Aorta (tissue), 5 donors: ENCODE data around the gene FAM131B. TPM values are rescaled to one million over a fixed set of nuclear protein-coding genes. Genes with fewer than 3 reads are reported as not detected.
A peak's percentile ranks its signal among the peaks of the same experiment; 100 is the strongest.

ENCODE experiments used
- ATAC-seq: fragments of 200-7000 bp; cut with Tn5 transposase; one replicate; pipeline ENCODE4 v1.9.1; 2022; ENCODE audit warnings: moderate library complexity; ENCODE audit not compliant: low FRiP score
- DNase-seq, 2 donors: peaks; one replicate each; pipeline ENCODE4 v3.0.0-alpha.2; 2020
- H3K27ac ChIP-seq, 2 donors: one replicate each; pipeline ENCODE4 v1.5.1; 2013; ENCODE audit warnings: low read length in 2 of 2, mild to moderate bottlenecking in 2 of 2, moderate library complexity in 2 of 2, control low read depth in 1 of 2, inconsistent platforms in 1 of 2, low read depth in 1 of 2
- H3K27me3 ChIP-seq, 2 donors: one replicate each; pipeline ENCODE4 v1.6.1; 2013; ENCODE audit warnings: control low read depth in 1 of 2, low read length in 1 of 2, mild to moderate bottlenecking in 1 of 2, moderate library complexity in 1 of 2; ENCODE audit not compliant: insufficient read depth in 2 of 2, control insufficient read depth in 1 of 2
- H3K36me3 ChIP-seq, 2 donors: one replicate each; pipeline ENCODE4 v1.6.1; 2013; ENCODE audit warnings: control low read depth in 1 of 2, low read length in 1 of 2, mild to moderate bottlenecking in 1 of 2; ENCODE audit not compliant: insufficient read depth in 2 of 2, control insufficient read depth in 1 of 2
- H3K4me1 ChIP-seq, 2 donors: one replicate each; pipeline ENCODE4 v1.6.1; 2013; ENCODE audit warnings: low read length in 2 of 2, control low read depth in 1 of 2, mild to moderate bottlenecking in 1 of 2, moderate library complexity in 1 of 2; ENCODE audit not compliant: insufficient read depth in 2 of 2, control insufficient read depth in 1 of 2
- H3K4me3 ChIP-seq, 2 donors: one replicate each; pipeline ENCODE4 v1.5.1; 2013; ENCODE audit warnings: low read length in 2 of 2, control low read depth in 1 of 2, mild to moderate bottlenecking in 1 of 2
- H3K9me3 ChIP-seq: one replicate; pipeline ENCODE4 v1.6.1; 2013; ENCODE audit warnings: mild to moderate bottlenecking, low read length; ENCODE audit not compliant: control insufficient read depth
- WGBS, 2 donors: extraction: QIAGEN DNeasy Blood & Tissue Kit; methylation state at CpG; one replicate each; pipeline ENCODE4 v1.1.7; 2013; 5-methylcytosine and 5-hydroxymethylcytosine counted together
- intact Hi-C, 2 donors: fragments of 100-400 bp; cut with DNase I; formaldehyde crosslinking; loops; one replicate each; pipeline versions ENCODE4 v1.14.2 to v1.15.0; 2022
- polyA plus RNA-seq, 2 donors: library from polyadenylated mRNA; stranded (reverse); fragments of 200-250 nt; gene quantifications; one replicate each; pipeline ENCODE4 v1.2.3, GENCODE V29; 2013
- total RNA-seq, 2 donors: library from RNA; stranded (reverse); fragmentation: NEBNext Ultra II Directional; extraction: Animal tissue kit (Norgen Biotek cat#: 25700); gene quantifications; one replicate each; pipeline ENCODE4 v1.2.1, GENCODE V29; 2021
- donor health status: healthy with polysubstance abuse.
- donor health status: Bipolar disorder and iron deficiency.
- donor health status: DM: no; HTN: no; CAD: no.
- donor health status: DM: no; HTN: no; CAD: no.
- donor health status: DM: yes; HTN: yes; CAD: no.

The FAM131B gene
- total and polyA plus RNA-seq, 4 donors = 0.41 to 3.8 (median 1.9) TPM

GRCh38 chr7:143355450-143356385, 6.8 kb downstream of the FAM131B start:
- Histone ChIP-seq H3K4me3 (no peak overlapping the region), H3K27ac (no peak overlapping the region), H3K36me3 (no peaks in the 10 kb centered on the region), H3K9me3 (no peaks in the 10 kb centered on the region), H3K4me1 (no peaks in the 10 kb centered on the region), H3K27me3 (no peaks in the 10 kb centered on the region)
- no peak for ATAC-seq
- intact Hi-C loops = no loop called here
- DNase-seq = no peak
- 92 to 93% methylated on average over 16 of the region's 16 CpGs for WGBS, 2 donors

GRCh38 chr7:143354965-143355364, 7.5 kb downstream of the FAM131B start:
- 89 to 90% methylated on average over 8 of the region's 8 CpGs for WGBS, 2 donors
- Histone ChIP-seq H3K9me3 (no peaks in the 10 kb centered on the region), H3K36me3 (no peaks in the 10 kb centered on the region), H3K4me3 (no peak overlapping the region), H3K27me3 (no peaks in the 10 kb centered on the region), H3K27ac (no peak overlapping the region), H3K4me1 (no peaks in the 10 kb centered on the region)
- no peak for ATAC-seq
- intact Hi-C loops = no loop called here
- no peak for DNase-seq

- H3K4me3 ChIP-seq = no peak overlapping the region
- 93 to 94% methylated on average over 8 of the region's 8 CpGs for WGBS, 2 donors
- H3K36me3 ChIP-seq = no peaks in the 10 kb centered on the region
- H3K4me1 ChIP-seq = no peaks in the 10 kb centered on the region
- DNase-seq (no peak), ATAC-seq (no peak)
- H3K9me3 ChIP-seq = no peaks in the 10 kb centered on the region
- intact Hi-C loops = no loop called here
- no peaks in the 10 kb centered on the region for H3K27me3 ChIP-seq
- H3K27ac ChIP-seq = no peak overlapping the region
Measured at GRCh38 chr7:143354376-143354775, 8.1 kb downstream of the FAM131B start.

- no peaks in the 10 kb centered on the region for H3K9me3 ChIP-seq
- H3K27ac ChIP-seq = no peak overlapping the region
- no peaks in the 10 kb centered on the region for H3K4me1 ChIP-seq
- H3K4me3 ChIP-seq = no peak overlapping the region
- no peaks in the 10 kb centered on the region for H3K36me3 ChIP-seq
- DNase-seq = no peak
- H3K27me3 ChIP-seq = no peaks in the 10 kb centered on the region
- intact Hi-C loops = no loop called here
- no peak for ATAC-seq
- 87 to 91% methylated on average over 11 of the region's 11 CpGs for WGBS, 2 donors
Measured at GRCh38 chr7:143352531-143353002, 9.9 kb downstream of the FAM131B start.

- ATAC-seq = no peak
- Histone ChIP-seq H3K27ac (no peak overlapping the region), H3K36me3 (no peaks in the 10 kb centered on the region), H3K9me3 (no peaks in the 10 kb centered on the region), H3K27me3 (no peaks in the 10 kb centered on the region), H3K4me1 (no peaks in the 10 kb centered on the region), H3K4me3 (no peak overlapping the region)
- intact Hi-C loops = no loop called here
- WGBS, 2 donors = 90 to 92% methylated on average over 9 of the region's 9 CpGs
- DNase-seq = no peak
Measured at GRCh38 chr7:143351574-143351973, 10.9 kb downstream of the FAM131B start.

- Histone ChIP-seq H3K4me3 (no peak overlapping the region), H3K36me3 (no peaks in the 10 kb centered on the region), H3K4me1 (no peaks in the 10 kb centered on the region), H3K27me3 (no peaks in the 10 kb centered on the region), H3K9me3 (no peaks in the 10 kb centered on the region), H3K27ac (no peak overlapping the region)
- ATAC-seq = no peak
- WGBS, 2 donors = 76% methylated on average over 5 of the region's 5 CpGs
- DNase-seq = no peak
- intact Hi-C loops = no loop called here
Measured at GRCh38 chr7:143351060-143351459, 11.5 kb downstream of the FAM131B start.

GRCh38 chr7:143347950-143348349, 14.6 kb downstream of the FAM131B start:
- H3K27me3 ChIP-seq = no peaks in the 10 kb centered on the region

GRCh38 chr7:143346018-143346417, 16.5 kb downstream of the FAM131B start:
- no peak overlapping the region for H3K4me3 ChIP-seq
- no peak for ATAC-seq

More at GRCh38 chr7:143347950-143348349, 14.6 kb downstream of the FAM131B start:
- Histone ChIP-seq H3K27ac (no peak overlapping the region), H3K4me1 (no peaks in the 10 kb centered on the region), H3K9me3 (no peaks in the 10 kb centered on the region), H3K36me3 (no peaks in the 10 kb centered on the region), H3K4me3 (no peak overlapping the region)
- 35 to 57% methylated on average over 5 of the region's 5 CpGs for WGBS, 2 donors
- DNase-seq = no peak
- no peak for ATAC-seq
- intact Hi-C loops = no loop called here

GRCh38 chr7:143345428-143345900, 17.0 kb downstream of the FAM131B start:
- Histone ChIP-seq H3K4me3 (no peak overlapping the region), H3K36me3 (no peaks in the 10 kb centered on the region), H3K27me3 (no peaks in the 10 kb centered on the region), H3K9me3 (no peaks in the 10 kb centered on the region), H3K27ac (no peak overlapping the region), H3K4me1 (no peaks in the 10 kb centered on the region)
- ATAC-seq (peak; percentile 66), DNase-seq (peak in 1 of 2 donors; percentile 81)
- 9 to 10% methylated on average over 34 to 35 of the region's 35 CpGs for WGBS, 2 donors
- intact Hi-C loops = no loop called here

More at GRCh38 chr7:143346018-143346417, 16.5 kb downstream of the FAM131B start:
- no peaks in the 10 kb centered on the region for H3K4me1 ChIP-seq
- H3K9me3 ChIP-seq = no peaks in the 10 kb centered on the region
- WGBS, 2 donors = 95 to 98% methylated on average over 4 of the region's 4 CpGs
- no peak overlapping the region for H3K27ac ChIP-seq
- no peaks in the 10 kb centered on the region for H3K36me3 ChIP-seq
- intact Hi-C loops = no loop called here
- no peaks in the 10 kb centered on the region for H3K27me3 ChIP-seq
- DNase-seq = no peak
